SK-N-SH (cell line): ENCODE results near the gene GDPGP1. TPM values are rescaled to one million over a fixed set of nuclear protein-coding genes. Genes with fewer than 3 reads are reported as not detected.

Experiments
- CTCF ChIA-PET: fragments of 300-600, 350-600 bp; formaldehyde crosslinking; extraction: SDS; loops from one replicate; lab custom pipeline; 2021; lab: Yijun Ruan, JAX
- POLR2A ChIA-PET: fragments of 350-600 bp; sonication (Branson Sonifier 250); formaldehyde crosslinking; extraction: SDS; loops from one replicate; lab custom pipeline; 2020; ENCODE audit warnings: antibody characterized with exemption, inconsistent platforms; lab: Yijun Ruan, JAX
- DNase-seq: peaks from one replicate; pipeline ENCODE4 v3.0.0; 2012
- H2AFZ ChIP-seq: fragments of 200-600 bp; sonication (generic); 2 replicates; pipeline ENCODE4 v1.8.1; 2016; ENCODE audit warnings: antibody characterized with exemption, mild to moderate bottlenecking, low read depth
- H3F3A ChIP-seq: fragments of 200-600 bp; sonication (generic); replicated peaks from 2 replicates; pipeline ENCODE3; 2016; ENCODE audit warnings: antibody characterized with exemption, mild to moderate bottlenecking; ENCODE audit not compliant: insufficient read depth
- H3K27ac ChIP-seq, 2 experiments: fragments of 200-500 bp in 1 of 2; fragments of 200-600 bp in 1 of 2; sonication (Bioruptor generic) in 1 of 2; sonication (generic), shearing (Covaris generic) in 1 of 2; 2 replicates each; pipeline versions ENCODE4 v1.5.1 to v1.6.1; 2014 to 2016; ENCODE audit warnings: low read depth in 2 of 2, inconsistent platforms in 1 of 2, low read length in 1 of 2, mild to moderate bottlenecking in 1 of 2, mixed read lengths in 1 of 2
- H3K27me3 ChIP-seq: fragments of 200-600 bp; sonication (generic), shearing (Covaris generic); 2 replicates; pipeline ENCODE4 v1.6.1; 2016; ENCODE audit warnings: mixed run types; ENCODE audit not compliant: insufficient read depth
- H3K36me3 ChIP-seq, 2 experiments: fragments of 200-500 bp in 1 of 2; fragments of 200-600 bp in 1 of 2; sonication (Bioruptor generic) in 1 of 2; sonication (generic) in 1 of 2; replicated peaks in 1 of 2; 2 replicates each; pipeline versions ENCODE3 to v1.5.1; 2014 to 2016; ENCODE audit warnings: low read length in 1 of 2, mild to moderate bottlenecking in 1 of 2; ENCODE audit not compliant: insufficient read depth in 2 of 2, control insufficient read depth in 1 of 2
- H3K4me1 ChIP-seq, 2 experiments: fragments of 200-500 bp in 1 of 2; fragments of 200-600 bp in 1 of 2; sonication (Bioruptor generic) in 1 of 2; sonication (generic), shearing (Covaris generic) in 1 of 2; 2 replicates each; pipeline versions ENCODE4 v1.5.1 to v1.6.1; 2014 to 2016; ENCODE audit warnings: low read depth in 1 of 2, low read length in 1 of 2, mixed run types in 1 of 2; ENCODE audit not compliant: insufficient read depth in 2 of 2, control insufficient read depth in 1 of 2
- H3K4me2 ChIP-seq: fragments of 200-600 bp; sonication (generic), shearing (Covaris generic); 2 replicates; pipeline ENCODE4 v1.6.1; 2017; ENCODE audit warnings: mixed run types
- H3K4me3 ChIP-seq, 2 experiments: fragments of 200-500 bp in 1 of 2; fragments of 200-600 bp in 1 of 2; sonication (Bioruptor generic) in 1 of 2; sonication (generic), shearing (Covaris generic) in 1 of 2; 2 replicates each; pipeline versions ENCODE4 v1.5.1 to v1.8.1; 2014 to 2016; ENCODE audit warnings: low read depth in 2 of 2, inconsistent platforms in 1 of 2, low read length in 1 of 2, mild to moderate bottlenecking in 1 of 2, mixed read lengths in 1 of 2, moderate library complexity in 1 of 2
- H3K79me2 ChIP-seq: fragments of 200-600 bp; sonication (generic); 2 replicates; pipeline ENCODE4 v1.8.1; 2017; ENCODE audit warnings: mild to moderate bottlenecking; ENCODE audit not compliant: insufficient read depth
- H3K9ac ChIP-seq: fragments of 200-600 bp; sonication (generic); 2 replicates; pipeline ENCODE4 v1.6.1; 2017; ENCODE audit warnings: mixed run types
- H3K9me2 ChIP-seq: fragments of 200-600 bp; sonication (generic); 2 replicates; pipeline ENCODE4 v1.6.1; 2017; ENCODE audit warnings: mixed run types
- H3K9me3 ChIP-seq: fragments of 200-600 bp; sonication (generic); 2 replicates; pipeline ENCODE4 v1.6.1; 2017; ENCODE audit warnings: mixed run types, mild to moderate bottlenecking, moderate library complexity
- H4K20me1 ChIP-seq: fragments of 200-600 bp; sonication (generic); 2 replicates; pipeline ENCODE4 v1.6.1; 2017; ENCODE audit warnings: mild to moderate bottlenecking, mixed run types; ENCODE audit not compliant: insufficient read depth
- ELF1 ChIP-seq: IDR thresholded peaks from 2 replicates; pipeline ENCODE4 v1.4.0; 2012
- EP300 ChIP-seq, 2 experiments: IDR thresholded peaks; 2 replicates each; pipeline versions ENCODE4 v1.4.0 to v1.6.1; 2012; ENCODE audit warnings: borderline replicate concordance in 1 of 2, low read depth in 1 of 2, low read length in 1 of 2
- EZH2phosphoT487 ChIP-seq: fragments of 200-600 bp; sonication (generic); IDR thresholded peaks from 2 replicates; pipeline ENCODE4 v1.6.1; 2017; ENCODE audit warnings: low read depth, mixed run types, mild to moderate bottlenecking, antibody characterized with exemption, moderate library complexity, borderline replicate concordance
- FOSL2 ChIP-seq: IDR thresholded peaks from 2 replicates; pipeline ENCODE4 v1.4.0; 2012; ENCODE audit warnings: low read depth, mild to moderate bottlenecking, moderate library complexity, borderline replicate concordance
- FOXJ3 ChIP-seq: sonication (generic); formaldehyde crosslinking; IDR thresholded peaks from 2 replicates; pipeline ENCODE4 v1.5.1; 2020; ENCODE audit warnings: mild to moderate bottlenecking, missing genetic modification reagents
- FOXM1 ChIP-seq: IDR thresholded peaks from 2 replicates; pipeline ENCODE4 v1.4.0; 2012; ENCODE audit warnings: low read depth, mild to moderate bottlenecking
- MXI1 ChIP-seq: IDR thresholded peaks from 2 replicates; pipeline ENCODE4 v1.6.1; 2012; ENCODE audit warnings: mild to moderate bottlenecking, low read depth, low read length, improper control_type of control experiment
- NFIC ChIP-seq: IDR thresholded peaks from 2 replicates; pipeline ENCODE4 v1.4.0; 2012; ENCODE audit warnings: borderline replicate concordance
- NRF1 ChIP-seq: IDR thresholded peaks from 2 replicates; pipeline ENCODE4 v1.6.1; 2012; ENCODE audit warnings: low read depth, mild to moderate bottlenecking, low read length
- POLR2AphosphoS5 ChIP-seq: IDR thresholded peaks from 2 replicates; pipeline ENCODE4 v1.6.1; 2012; ENCODE audit warnings: low read depth, low read length
- RAD21 ChIP-seq: IDR thresholded peaks from 2 replicates; pipeline ENCODE4 v1.6.1; 2012; ENCODE audit warnings: mild to moderate bottlenecking, low read length
- RXRA ChIP-seq: IDR thresholded peaks from 2 replicates; pipeline ENCODE4 v1.4.0; 2012; ENCODE audit warnings: low read depth, mild to moderate bottlenecking, borderline replicate concordance
- TEAD4 ChIP-seq: IDR thresholded peaks from 2 replicates; pipeline ENCODE4 v1.4.0; 2012; ENCODE audit warnings: mild to moderate bottlenecking, borderline replicate concordance; ENCODE audit not compliant: insufficient read depth
- USF1 ChIP-seq: IDR thresholded peaks from 2 replicates; pipeline ENCODE4 v1.4.0; 2012; ENCODE audit warnings: low read depth, borderline replicate concordance
- USF2 ChIP-seq: fragments of 150-350 bp; IDR thresholded peaks from 2 replicates; pipeline ENCODE4 v1.6.1; 2017; ENCODE audit warnings: antibody characterized with exemption, low read length, low read depth, borderline replicate concordance
- YY1 ChIP-seq: IDR thresholded peaks from 2 replicates; pipeline ENCODE4 v1.4.0; 2012; ENCODE audit warnings: low read depth, mild to moderate bottlenecking
- ZBTB33 ChIP-seq: IDR thresholded peaks from 2 replicates; pipeline ENCODE4 v1.4.0; 2012; ENCODE audit warnings: low read depth, borderline replicate concordance
- WGBS: methylation state at CpG from one replicate; pipeline ENCODE4 v1.1.6; 2017; ENCODE audit warnings: low lambda C conversion rate; 5-methylcytosine and 5-hydroxymethylcytosine counted together
- polyA plus RNA-seq, 3 experiments: library from polyadenylated mRNA; depleted of rRNA; stranded (reverse); fragments of >200 nt; gene quantifications; 2 replicates each; pipeline ENCODE4 v1.2.3, GENCODE V29; 2012
- TF ChIP-seq, protein P1 (sequence below): IDR thresholded peaks from 2 replicates; pipeline ENCODE4 v1.6.1; 2012; ENCODE audit warnings: mild to moderate bottlenecking, low read depth, low read length, moderate library complexity

GDPGP1 gene
- polyA plus RNA-seq, 1 of the 3 experiments (the other 2 are of a cell fraction) = 2.4 TPM

DNA sequence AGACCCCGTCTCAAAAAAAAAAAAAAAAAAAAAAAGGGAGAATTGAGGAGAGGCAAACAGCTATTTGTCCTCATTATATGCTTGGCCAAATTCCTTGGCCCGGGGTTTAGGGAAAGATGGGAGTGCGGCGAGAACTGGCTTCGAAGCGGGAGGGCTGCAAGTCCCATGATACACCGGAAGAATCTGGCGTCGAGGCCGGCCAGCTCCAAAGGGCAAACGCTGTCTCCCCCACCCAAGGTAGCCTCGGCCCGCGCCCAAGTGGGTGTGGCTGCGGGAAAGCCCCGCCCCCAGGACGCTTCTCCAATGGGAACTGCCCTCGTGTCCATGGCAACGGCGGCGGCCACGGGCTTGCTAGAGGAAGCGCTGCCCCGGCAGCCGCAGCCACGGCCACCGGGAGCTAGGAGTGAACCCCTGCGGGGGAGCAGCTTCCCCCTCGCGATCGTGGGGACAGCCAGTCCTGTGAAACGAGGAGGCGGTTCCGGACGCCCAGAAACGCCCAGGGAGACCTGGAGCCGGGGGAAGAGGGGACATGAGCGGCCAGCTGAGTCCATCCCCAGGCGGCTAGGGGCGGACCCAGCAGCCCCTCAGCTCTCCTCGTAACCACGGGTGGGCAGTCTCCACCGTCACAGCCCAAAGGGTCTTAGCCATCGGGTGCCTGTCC lies 15.3 kb downstream of the GDPGP1 start, which contains the start of gene TTLL13 (continued):
- no peak for TF ChIP-seq ELF1
- TF ChIP-seq, protein P1, sequence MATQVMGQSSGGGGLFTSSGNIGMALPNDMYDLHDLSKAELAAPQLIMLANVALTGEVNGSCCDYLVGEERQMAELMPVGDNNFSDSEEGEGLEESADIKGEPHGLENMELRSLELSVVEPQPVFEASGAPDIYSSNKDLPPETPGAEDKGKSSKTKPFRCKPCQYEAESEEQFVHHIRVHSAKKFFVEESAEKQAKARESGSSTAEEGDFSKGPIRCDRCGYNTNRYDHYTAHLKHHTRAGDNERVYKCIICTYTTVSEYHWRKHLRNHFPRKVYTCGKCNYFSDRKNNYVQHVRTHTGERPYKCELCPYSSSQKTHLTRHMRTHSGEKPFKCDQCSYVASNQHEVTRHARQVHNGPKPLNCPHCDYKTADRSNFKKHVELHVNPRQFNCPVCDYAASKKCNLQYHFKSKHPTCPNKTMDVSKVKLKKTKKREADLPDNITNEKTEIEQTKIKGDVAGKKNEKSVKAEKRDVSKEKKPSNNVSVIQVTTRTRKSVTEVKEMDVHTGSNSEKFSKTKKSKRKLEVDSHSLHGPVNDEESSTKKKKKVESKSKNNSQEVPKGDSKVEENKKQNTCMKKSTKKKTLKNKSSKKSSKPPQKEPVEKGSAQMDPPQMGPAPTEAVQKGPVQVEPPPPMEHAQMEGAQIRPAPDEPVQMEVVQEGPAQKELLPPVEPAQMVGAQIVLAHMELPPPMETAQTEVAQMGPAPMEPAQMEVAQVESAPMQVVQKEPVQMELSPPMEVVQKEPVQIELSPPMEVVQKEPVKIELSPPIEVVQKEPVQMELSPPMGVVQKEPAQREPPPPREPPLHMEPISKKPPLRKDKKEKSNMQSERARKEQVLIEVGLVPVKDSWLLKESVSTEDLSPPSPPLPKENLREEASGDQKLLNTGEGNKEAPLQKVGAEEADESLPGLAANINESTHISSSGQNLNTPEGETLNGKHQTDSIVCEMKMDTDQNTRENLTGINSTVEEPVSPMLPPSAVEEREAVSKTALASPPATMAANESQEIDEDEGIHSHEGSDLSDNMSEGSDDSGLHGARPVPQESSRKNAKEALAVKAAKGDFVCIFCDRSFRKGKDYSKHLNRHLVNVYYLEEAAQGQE = no peak
- TF ChIP-seq RAD21 = peak; percentile 23; the same call in 1 of the 2 replicates
- no peak for TF ChIP-seq FOXJ3 (CRISPR knock-in tag)
- no peak for TF ChIP-seq USF1
- peak; percentile 44 for TF ChIP-seq NFIC

DNA sequence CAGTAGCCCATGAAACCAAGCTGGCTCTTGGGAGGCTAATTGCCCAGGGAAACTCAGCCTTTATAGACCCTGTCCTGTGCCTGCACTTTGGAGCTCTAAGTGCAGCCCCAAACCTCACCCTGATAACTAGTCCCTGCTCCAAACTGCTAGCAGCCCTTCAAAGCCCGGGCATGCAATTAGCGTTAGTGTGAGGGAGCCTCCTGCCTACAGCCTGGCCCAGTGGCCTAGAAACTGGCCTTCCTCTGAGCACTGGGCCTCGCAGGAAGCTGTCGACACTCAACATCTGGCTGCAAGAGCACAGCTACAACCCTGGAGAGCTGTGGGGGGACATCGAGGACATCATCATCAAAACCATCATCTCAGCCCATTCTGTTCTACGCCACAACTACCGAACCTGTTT lies 23.8 kb downstream of the GDPGP1 start:
- CTCF ChIA-PET = interaction anchor here (1.1 kb wide), 1 partner anchor 43 kb away, joined by 3 read pairs; no protein-coding TSS in a partner anchor
- Histone ChIP-seq H4K20me1 (no peaks in the 10 kb centered on the region), H2AFZ (no peak overlapping the region), H3K36me3 (no peaks in the 10 kb centered on the region), H3K79me2 (no peaks in the 10 kb centered on the region), H3K27ac (no peak overlapping the region), H3K27me3 (no peaks in the 10 kb centered on the region), H3K9me2 (no peaks in the 10 kb centered on the region), H3K4me3 (no peak overlapping the region), H3K4me1 (no peaks in the 10 kb centered on the region)
- 90% methylated on average over 7 of the region's 7 CpGs for whole genome bisulfite sequencing
- DNase-seq = no peak
- TF ChIP-seq YY1 (no peak), ELF1 (no peak), FOSL2 (no peak), EZH2phosphoT487 (no peak), EP300 (IDR thresholded peaks at IDR 0.05; ENCODE audit: borderline replicate concordance in 1 of 2, low read depth in 1 of 2, low read length in 1 of 2) (no peak), FOXM1 (no peak), NFIC (no peak), RXRA (no peak), POLR2AphosphoS5 (no peak), NRF1 (no peak), MXI1 (no peak), ZBTB33 (no peak), TEAD4 (no peak), USF2 (no peak)
- TF ChIP-seq, all 33 proteins: peak for 0
- POLR2A ChIA-PET = no interaction called here
- no peaks in the 10 kb centered on the region for H3K9me3 ChIP-seq
- H3K4me2 ChIP-seq = no peak overlapping the region
- H3K9ac ChIP-seq = no peak overlapping the region
- H3F3A ChIP-seq = no peaks in the 10 kb centered on the region
